NOMO-1 treated with dmso at 0.1 percent for 144 hours (cell line): ENCODE measurements around the gene KRTAP10-4.
"Not testable (repeated sequence)": the region's sequence is repeated elsewhere in the genome, so short reads cannot be mapped to it uniquely, and the experiment has no call there.

Experiments
- DNase-seq: peaks from one replicate; lab custom pipeline; 2025; ENCODE audit not compliant: unreplicated experiment; lab: John Stamatoyannopoulos, UW

KRTAP10-4 gene

GRCh38 chr21:44557491-44558328 lies 15.8 kb upstream of the KRTAP10-4 start:
- no peak for DNase-seq

DNA sequence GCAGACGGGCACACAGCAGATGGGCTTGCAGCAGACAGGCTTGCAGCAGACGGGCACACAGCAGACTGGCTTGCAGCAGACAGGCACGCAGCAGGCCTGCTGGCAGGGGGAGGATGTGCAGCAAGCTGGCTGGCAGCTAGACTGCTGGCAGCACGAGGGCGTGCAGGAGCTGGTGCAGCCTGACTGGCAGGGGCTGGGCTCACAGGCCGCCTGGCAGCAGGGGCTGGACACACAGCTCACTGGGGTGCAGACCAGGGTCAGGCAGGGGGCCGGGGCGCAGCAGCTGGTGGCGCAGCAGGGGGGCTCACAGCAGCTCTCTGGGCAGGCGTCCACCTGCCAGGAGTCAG lies 15.2 kb upstream of the KRTAP10-4 start:
- DNase-seq = not testable (repeated sequence)

DNA sequence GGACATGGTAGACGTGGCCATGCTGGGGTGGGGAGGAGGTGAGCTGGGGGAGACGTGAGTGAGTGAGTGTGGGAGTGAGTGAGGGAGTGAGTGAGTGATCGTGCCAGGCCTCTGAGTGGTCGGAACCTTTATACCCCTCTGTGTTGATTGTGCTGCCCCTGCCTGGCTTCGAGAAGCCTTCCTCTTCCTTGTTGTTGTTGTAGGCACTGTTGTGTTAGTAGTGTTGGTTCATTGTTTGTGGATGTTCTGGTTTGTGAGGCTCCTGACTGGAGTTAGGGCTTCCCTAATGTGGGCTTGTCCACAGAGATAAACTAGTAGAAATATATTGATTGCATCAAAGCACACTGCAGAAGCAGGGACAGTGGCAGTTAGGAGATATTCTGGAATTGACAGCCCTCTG lies 14.8 kb upstream of the KRTAP10-4 start, which contains the start of gene KRTAP10-3:
Gene KRTAP10-3, minus strand, starts transcription at position 101 of the 400 bp plus-strand sequence. Its CDS starts 80 bp downstream, at position 21.
- DNase-seq = no peak

DNA sequence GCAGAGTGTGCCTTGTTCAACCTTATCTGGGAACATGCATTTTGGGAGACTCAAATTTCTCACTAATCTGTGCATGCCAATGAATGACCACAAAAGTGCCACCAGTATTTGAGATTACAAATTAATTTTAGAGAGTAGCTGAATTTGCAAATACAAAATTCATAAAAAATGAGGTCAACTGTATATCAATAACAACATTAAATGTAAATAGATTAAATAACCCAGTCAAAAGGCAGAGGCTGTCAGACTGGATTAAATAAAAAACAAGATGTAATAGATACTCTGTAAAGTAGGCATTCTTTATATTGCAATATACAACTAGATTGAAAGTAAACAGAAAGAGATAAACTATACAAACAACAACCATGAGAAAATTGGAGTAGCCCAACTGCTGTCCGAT lies 9.4 kb upstream of the KRTAP10-4 start:
- DNase-seq = no peak

DNA sequence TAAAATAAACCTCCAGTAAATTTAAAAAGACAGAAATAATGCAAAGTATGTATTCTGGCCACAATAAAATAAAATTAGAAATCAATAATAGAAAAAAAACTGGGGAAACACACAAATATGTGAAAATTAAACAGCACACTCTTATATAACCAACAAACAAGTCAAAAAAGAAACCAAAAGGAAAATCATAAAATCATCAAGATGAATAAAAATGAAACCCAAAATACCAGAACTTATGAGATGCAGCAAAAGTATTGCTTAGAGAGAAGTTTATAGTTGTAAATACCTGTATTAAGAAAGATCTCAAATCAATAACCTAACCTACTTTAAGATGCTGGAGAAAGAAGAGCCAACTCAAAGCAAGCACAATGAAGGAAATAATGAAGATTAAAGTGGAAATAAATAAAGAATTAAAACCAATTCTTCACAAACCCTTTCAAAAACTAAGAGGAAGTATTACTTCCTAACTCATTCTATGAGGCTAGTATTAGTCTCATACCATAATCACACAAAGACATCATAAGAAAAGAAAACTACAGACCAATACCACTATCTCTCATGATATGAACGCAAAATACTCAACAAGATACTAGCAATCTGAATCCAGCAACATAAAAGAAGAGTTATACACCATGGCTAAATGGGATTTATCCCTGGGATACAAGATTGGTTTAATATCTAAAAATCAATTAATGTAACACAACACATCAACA lies 8.5 kb upstream of the KRTAP10-4 start:
- no peak for DNase-seq

DNA sequence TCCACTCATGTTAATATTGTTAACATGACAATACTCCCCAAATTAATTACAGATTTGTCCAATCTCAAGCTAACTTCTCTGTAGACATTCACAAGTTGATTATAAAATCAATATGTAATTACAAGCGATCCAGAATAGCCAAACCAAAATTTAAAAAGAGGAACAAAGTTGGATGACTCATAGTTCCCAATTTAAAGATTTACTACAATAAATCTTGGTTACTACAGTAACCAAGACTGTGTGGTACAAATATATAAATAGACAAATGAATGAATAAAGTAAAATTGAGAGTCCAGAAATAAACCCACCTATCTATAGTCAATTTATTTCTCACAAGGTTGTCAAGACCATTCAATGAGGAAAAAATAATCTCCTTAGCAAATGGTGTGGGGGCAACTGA lies 7.1 kb upstream of the KRTAP10-4 start:
- peak; percentile 48 for DNase-seq

DNA sequence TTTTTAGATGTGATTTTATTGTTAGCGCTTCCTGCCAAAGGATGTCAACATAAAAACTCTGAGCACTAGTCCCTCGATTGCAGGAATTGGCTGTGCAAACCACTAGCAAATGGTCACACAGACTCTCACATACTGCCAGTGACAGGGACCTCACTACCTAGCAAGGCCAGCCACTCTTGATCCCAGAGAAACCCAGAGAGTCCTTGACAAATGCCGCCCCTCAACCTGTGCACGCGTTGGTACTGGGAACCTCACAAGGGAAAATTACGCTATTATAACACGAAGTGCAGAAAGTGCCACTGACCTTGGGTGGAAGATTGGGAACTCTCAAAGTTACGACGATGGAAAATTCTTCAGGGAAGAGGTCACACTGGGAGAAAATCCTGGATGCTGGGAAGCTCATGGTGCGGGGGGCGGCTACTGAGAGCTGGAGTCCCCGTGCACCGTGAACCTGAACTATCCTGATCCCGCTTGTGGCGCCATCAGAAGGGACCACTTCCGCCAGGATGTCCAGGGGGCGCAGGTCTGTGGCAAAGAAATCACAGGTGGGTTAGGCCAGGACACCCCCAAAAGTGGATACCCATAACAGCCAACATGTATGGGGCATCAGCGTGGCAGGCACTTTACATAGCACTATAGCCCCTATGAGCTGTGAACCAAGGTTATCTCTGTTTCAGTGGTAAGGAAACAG lies 5.9 kb upstream of the KRTAP10-4 start:
- DNase-seq = no peak

- no peak for DNase-seq
Measured at GRCh38 chr21:44568261-44568660, 5.3 kb upstream of the KRTAP10-4 start.

DNA sequence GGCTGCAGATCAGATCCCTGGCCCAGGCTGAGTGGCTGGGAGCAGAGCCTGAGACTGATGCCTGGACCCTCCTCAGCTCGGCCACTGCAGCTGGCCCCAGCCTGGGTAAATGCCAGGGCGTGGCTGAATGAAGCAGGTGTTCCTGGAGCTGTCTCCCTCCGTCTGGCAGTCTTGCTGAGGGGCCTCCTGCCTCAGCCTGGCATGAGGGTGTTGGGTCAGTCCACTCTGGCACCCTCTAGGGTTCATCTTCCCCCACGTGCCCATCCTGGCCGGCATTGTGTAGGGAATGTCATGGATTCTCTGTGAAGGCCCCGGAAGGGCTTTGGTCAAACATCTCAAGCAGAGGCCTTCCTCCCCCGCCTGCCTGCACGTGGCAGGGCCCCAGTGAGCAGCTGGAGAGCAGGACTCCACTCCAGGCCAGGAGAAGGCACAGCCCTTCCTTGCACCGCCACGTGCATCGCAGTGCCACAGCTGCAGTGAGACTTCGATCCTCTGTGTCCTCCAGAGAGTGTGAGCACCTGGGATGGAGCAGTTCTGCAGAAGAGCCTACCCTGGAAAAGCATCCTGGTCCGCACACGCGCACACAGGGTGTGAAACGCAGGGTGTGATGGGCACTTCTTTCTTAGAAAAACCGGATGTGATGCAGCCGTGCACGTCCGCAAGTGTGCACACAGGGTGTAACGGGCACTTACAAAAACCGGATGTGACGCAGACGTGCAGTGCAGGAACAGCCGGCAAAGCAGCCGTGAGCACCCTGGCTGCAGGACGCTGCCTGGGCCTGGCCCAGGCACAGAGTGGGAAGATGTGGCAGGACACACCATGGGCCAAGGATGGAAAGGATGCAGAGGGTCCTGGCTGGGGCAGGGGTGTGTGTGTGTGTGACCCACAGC lies 4.6 kb upstream of the KRTAP10-4 start:
- DNase-seq = peak; percentile 4

DNA sequence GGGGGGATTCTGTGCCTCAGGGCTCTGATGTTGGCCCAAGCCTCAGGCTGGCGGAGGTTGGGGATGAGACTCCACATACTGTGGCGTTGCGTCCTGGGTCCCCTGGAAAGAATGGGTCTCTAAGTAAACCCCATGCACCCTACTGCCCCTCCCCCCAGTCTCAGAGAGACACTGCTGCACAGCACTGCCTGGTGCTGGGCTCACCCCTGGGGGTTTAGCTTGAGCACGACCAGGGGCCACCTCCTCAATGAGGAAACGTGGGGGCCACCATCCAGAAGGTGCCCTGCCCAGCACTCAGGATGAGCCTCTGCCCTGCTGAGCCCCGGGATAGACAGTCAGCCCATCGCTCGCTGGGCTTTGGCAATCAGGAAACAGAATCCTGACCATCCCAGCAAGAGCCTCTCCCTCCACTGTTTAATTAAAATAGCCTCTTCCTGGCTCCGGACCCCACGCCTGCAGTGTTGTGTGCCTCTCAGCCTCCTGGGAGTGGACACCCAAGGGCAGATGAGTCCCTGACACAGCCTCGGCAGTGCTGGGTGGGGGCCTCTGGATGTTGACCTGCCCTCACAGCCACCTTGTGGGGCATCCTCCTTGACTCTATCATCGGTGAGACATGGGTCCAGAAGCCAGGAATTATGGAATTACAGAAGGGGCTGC lies 3.5 kb upstream of the KRTAP10-4 start:
- no peak for DNase-seq

- DNase-seq = no peak
Measured at GRCh38 chr21:44571296-44571695, 2.2 kb upstream of the KRTAP10-4 start.

- DNase-seq = no peak
Measured at GRCh38 chr21:44571844-44572782, 1.4 kb upstream of the KRTAP10-4 start.

GRCh38 chr21:44572959-44573583 lies 458 bp upstream of the KRTAP10-4 start:
- no peak for DNase-seq

DNA sequence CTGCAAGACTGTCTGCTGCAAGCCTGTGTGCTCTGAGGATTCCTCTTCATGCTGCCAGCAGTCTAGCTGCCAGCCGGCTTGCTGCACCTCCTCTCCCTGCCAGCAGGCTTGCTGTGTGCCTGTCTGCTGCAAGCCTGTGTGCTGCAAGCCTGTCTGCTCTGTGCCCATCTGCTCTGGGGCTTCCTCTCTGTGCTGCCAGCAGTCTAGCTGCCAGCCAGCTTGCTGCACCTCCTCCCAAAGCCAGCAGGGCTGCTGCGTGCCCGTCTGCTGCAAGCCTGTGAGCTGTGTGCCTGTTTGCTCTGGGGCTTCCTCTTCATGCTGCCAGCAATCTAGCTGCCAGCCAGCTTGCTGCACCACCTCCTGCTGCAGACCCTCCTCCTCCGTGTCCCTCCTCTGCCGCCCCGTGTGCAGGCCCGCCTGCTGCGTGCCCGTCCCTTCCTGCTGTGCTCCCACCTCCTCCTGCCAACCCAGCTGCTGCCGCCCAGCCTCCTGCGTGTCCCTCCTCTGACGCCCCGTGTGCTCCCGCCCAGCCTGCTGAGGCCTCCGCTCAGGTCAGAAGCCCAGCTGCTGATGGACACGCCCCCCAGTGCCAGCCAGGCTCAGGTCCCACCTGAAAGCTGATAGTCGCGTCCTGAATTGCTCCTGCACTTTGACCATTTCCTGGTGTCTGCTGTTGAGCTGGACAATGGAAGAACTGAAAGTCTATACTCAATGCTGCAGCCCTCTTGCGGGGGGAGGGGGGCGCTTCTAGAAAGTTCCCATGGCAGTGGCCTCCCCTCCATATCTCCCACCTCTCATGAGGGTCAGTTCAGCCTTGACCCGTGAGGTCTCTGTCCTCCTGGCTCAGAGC lies 1.2 kb downstream of the KRTAP10-4 start:
- DNase-seq = no peak

GRCh38 chr21:44575307-44576024 lies 1.9 kb downstream of the KRTAP10-4 start:
- DNase-seq = no peak

DNA sequence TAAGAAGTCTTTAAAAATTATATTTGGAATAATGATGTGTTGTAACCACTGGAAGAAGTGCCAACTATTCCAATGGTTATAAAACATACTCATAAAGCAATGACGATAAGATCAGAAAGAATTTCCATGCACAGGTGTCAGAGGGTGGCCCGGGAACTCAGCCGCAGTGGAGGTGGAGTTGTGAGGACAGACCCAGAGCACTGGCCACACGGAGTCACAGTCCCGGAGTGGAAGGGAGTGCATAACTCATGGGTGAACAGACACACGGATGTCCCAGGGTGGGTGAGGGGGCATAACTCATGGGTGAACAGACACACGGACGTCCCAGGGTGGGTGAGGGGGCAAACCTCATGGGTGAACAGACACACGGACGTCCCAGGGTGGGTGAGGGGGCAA lies 2.5 kb downstream of the KRTAP10-4 start:
- no peak for DNase-seq

DNA sequence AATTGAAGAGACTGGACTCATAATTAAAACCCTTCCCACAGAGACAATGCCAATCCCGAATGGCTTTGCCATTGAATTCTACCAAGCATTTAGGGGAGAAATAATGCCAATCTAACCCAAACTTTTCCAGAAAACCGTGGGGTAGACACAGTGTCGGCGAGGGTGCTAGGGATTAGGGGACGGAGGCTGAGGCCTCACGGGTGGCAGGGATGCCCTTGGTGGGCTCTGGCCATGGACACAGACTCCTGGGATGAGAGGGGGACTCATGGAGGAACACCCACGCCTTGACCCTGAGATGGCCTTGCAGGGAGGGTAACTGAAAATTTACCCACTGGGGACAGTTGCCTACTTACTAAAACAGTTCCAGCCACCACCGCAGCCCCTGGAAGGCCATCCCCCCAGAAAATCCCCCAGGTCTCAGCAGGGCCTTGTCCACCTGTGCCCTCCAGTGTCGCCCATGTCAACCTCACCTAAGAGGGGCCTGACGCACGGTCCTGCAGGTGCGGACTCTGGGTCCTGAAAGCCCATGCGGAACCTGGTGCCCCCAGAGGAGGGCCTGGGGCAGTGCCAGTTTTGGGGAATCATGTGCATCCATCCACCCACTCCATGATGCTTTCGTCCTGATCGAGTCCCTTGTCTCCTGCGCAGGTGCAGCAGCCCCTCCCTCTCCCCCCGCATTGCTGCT lies 5.0 kb downstream of the KRTAP10-4 start:
- no peak for DNase-seq
